Measurements from ENCODE around the gene NF1.
"Not testable (repeated sequence)": the region's sequence is repeated elsewhere in the genome, so short reads cannot be mapped to it uniquely, and the experiment has no call there.

The NF1 gene

DNA sequence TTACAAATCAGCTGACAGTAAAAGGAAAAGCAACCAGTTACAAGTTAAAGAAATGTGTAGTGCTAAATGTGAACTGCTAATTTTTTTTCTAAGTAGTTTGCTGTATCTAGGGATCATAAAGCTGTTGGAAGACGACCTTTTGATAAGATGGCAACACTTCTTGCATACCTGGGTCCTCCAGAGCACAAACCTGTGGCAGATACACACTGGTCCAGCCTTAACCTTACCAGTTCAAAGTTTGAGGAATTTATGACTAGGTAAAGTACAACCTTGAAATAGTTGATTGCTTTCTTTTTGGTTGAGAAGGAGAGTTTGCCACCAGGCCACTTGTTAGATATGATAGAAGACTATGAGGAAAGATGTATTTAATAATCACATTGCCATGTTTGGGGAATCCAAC lies 166.8 kb downstream of the NF1 start:
- DNase-seq (ENCODE audit: low spot score) = no peak

DNA sequence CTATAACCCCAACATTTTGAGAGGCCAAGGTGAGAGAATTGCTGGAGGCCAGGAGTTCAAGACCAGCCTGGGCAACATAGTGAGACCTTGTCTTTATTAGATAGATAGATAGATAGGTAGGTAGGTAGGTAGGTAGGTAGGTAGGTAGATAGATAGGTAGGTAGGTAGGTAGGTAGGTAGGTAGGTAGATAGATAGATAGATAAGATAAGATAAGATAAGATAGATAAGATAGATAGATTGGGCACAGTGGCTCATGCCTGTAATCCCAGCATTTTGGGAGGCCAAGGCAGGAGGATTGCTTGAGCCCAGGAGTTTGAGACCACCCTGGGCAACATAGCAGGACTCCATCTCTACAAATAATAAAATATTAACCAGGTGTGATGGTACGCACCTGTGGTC lies 168.1 kb downstream of the NF1 start:
- DNase-seq (ENCODE audit: low spot score) = not testable (repeated sequence)

DNA sequence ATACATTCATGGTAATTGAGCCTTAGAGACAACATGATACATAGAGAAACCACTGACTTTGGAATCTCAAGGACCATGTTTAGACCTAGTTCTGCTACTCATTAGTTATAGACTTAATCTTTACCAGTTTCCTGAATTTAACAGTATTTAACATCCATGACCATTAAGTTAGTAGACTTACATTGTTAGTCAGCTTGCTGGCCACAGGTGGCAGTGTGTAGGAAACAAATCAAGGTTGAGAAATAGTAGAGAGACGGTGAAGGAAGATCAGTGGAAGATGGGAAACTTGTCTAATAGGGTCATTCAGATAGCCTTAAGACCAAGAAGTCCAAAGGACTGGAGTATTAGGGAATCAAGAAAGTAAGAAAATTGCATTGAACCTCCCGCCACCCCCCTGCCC lies 171.3 kb downstream of the NF1 start:
- DNase-seq (ENCODE audit: low spot score) = no peak

DNA sequence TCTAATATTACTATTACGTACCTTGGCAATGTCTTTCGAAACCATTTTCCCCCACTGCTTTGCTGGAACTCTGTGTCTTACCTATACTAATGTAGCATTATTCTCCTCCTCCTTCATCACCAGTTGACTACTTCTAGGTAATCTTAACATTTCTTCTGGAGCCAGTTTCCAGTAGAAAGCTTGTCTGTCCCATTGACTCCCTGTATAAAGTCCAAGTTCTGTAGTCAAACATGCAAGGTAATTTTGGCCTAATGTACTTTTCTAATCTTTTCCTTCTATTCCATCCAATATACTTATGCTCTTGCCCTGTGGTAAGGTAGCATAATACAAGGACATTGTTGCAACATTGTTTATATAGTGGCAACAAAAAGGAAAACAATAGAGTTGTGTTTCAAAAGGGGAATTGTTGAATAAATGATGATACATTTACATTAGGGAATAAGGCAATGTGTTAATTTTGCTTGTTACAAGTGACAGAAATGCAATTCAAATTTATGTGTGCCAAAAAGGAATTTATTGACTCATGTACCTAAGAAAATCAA lies 174.3 kb downstream of the NF1 start:
- DNase-seq (ENCODE audit: low spot score) = no peak

DNA sequence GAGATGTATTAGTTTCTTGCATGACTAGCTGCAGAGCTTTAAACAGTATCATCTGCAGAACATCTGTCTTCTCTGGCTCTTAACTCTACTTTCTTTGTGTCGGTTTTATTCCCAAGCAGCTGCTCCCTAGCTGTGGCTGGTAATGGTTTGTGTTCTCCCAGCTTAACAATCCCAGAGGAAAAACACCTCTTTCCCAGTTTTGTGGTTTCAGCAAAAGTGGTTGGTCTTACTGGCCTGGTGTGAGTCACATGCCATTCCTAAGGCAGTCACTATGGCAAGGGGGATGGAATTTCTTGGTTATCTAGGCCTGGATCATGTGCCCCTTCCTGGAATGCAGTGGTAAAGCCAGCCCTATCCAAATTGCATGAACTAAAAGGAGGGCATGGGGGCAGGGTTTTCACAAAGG lies 174.8 kb downstream of the NF1 start:
- no peak for DNase-seq (ENCODE audit: low spot score)

DNA sequence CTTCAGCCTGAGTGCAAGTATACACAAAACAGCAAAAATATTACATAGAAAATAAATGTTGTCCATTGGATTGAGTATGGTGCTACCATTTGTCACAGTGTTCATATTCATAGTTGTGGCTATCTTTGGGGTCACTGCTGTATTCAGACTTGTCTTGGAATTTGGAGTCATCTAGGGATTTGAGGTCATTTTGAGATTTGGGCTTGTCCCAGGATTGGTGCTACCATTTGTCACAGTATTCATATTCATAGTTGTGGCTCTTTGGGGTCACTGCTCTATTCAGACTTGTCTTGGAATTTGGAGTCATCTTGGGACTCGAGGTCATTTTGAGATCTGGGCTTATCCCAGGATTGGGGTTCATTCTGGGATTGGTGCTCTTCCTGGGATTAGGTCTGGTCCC lies 177.5 kb downstream of the NF1 start:
- no peak for DNase-seq (ENCODE audit: low spot score)

DNA sequence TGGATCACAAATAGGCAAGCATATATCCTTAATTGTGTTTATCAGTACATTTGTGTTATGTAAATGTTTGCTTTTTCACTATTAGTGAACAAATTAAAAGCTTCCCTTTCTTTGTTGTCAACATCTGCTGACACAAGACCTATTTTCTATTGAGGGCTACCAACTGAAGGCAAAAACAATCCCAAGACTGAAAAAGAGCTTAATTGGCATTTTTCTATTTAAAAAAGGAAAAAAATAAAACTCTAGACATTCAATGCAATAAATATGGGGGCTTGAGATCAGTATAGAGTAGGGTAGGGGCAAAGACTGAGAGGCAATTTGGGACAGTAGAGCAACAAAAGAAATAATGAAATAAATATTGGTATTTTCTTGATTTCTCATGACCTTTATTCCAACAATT lies 178.0 kb downstream of the NF1 start:
- DNase-seq (ENCODE audit: low spot score) = no peak

DNA sequence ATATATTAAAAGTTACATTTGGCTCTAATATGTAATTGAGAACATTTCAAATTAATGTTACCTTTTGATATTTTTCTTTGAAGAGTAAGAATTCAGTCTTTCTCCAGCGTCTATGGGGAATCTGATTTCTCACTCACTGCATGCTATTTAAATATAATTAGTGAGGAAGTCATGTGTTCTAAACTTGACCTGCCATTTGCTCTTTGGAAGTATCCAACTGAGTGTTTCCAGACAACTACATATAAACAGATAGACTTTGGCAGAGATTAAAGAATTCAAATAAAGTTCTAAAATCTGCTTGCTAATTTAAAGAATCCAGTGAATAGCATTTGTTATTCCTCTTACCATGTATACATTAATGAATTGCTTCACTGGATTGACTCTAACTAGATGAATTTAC lies 178.7 kb downstream of the NF1 start:
- no peak for DNase-seq (ENCODE audit: low spot score)

DNA sequence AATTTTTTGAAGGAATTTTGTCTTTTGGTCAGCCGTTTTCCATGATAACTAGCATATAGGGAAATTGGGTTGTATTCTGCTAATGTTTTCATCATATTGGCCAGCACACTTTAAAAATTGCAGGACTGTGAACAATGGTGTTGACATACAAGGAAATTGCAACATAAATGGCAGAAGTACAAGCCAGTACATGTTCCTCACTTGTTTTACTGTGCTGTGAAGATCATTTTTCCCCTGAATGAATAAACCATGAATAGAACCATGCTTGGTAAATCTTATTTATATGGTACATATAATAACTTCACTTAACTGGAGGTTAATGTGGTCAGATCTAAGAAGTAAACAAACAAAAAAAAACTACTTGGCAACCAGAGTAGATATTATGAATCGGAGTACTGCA lies 179.5 kb downstream of the NF1 start:
- no peak for DNase-seq (ENCODE audit: low spot score)

DNA sequence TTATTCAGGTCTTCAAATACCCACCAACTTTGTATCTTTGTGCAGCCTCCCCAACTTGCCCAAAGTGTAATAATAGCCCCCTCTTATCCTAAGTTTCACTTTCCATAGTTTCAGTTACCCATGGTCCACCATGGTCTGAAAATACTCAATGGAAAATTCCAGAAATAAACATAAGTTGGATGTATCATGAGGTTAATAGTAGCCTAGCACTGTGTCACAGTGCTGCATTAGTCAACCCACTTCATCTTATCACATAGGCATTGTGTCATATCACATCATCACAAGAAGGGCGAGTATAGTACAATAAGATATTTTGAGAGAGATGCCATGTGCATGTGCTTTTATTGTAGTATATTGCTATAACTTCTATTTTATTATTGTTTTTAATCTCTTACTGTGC lies 180.3 kb downstream of the NF1 start:
- no peak for DNase-seq (ENCODE audit: low spot score)

DNA sequence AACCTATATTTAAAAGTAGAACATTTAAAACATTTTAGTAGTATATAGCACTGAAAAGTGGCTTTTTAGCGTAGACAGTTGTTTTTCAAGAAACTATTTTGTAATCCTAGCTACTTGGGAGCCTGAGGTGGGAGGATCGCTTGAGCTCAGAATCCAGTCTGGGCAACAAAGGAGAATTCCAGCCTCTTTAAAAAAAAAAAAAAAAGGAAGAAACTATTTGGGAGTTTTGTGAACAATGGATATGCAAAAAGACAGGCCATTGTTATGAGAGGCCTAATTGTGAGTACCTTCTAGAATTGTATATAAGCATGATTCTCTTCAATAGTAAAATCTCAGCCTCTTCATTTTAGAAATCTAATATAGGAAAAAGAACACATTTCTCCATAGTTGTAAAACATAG lies 184.6 kb downstream of the NF1 start:
- DNase-seq (ENCODE audit: low spot score) = no peak

DNA sequence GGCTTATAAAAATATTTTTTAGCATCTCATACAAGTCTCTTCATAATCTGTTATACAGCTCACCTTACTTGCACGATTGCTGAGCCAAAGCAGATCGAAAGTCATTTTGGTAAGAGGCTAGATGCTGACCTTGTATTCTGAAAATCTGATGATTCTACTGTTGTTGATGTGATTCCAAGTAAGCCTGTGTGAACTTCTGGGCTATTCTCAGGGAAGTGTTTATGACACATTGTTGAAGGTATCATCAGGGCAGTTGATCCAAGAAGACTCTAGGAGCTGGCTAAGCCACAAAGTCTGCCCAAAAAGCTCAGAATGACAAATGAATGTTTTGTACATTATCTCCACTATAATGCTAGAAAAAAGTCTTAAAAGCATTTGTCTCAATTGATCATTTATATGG lies 186.3 kb downstream of the NF1 start:
- DNase-seq (ENCODE audit: low spot score) = no peak

DNA sequence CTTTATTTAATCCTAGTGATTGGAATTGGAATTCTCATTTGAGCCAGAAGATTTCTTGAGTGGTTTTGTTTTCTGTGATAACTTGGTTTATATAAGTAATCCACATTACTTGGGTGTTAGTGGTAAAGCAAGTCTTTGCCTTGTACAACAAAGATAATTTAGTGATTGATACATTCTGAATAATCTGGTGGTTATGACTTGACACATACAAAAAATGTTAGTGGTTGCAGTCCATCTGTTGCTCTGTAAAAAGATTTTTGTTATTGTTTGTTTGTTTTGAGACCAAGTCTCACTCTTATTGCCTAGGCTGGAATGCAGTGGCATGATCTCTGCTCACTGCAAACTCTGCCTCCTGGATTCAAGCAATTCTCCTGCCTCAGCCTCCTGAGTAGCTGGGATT lies 189.1 kb downstream of the NF1 start:
- no peak for DNase-seq (ENCODE audit: low spot score)

DNA sequence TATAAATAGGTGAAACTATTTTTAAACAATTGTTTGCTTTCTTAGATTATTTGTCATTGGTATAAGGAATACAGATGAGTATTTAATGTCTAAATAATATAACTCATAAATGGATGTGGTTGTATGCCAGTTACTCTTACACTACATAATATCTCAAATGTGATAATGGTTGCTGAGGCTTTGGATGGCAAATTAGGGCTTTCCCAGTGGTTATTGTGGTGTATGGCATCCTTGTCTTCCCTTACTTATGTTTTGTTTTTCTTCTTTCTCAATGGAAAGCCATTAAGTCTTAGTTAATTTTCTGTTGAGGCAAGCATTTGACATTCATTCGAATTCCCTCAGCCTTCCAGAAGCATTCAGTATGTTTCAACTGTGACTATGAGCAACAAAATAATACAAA lies 191.8 kb downstream of the NF1 start:
- DNase-seq (ENCODE audit: low spot score) = no peak

DNA sequence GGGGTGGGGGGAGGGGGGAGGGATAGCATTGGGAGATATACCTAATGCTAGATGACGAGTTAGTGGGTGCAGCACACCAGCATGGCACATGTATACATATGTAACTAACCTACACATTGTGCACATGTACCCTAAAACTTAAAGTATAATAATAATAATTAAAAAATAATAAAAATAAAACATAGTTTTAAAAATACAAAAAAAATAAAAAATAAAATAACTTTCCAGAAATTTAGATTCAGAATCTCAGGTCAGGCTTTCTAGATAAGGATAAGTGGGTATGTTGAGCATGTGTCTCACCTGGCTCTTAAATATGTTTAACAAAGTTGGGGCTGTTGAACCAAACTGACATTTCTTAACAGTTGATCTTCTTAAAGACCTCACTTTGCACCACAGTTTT lies 193.2 kb downstream of the NF1 start:
- not testable (repeated sequence) for DNase-seq (ENCODE audit: low spot score)

DNA sequence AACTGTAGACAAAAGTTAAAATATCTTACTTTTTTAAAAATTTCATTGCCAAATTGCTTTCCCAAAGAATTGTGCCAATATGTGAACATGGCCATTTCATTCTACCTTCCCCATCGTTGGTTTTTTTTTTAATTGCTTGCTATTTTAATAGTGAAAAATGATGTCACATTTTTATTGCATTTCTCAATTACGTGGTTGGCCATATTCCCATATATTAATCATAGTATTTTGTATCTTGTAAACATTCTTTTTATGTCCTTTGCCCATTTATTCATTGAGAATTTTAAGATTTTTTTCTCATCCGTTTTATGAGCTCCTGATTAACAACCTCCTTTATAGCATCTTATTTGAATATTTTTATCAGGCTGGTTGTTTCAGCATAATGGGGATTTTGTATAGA lies 195.0 kb downstream of the NF1 start:
- DNase-seq (ENCODE audit: low spot score) = no peak

DNA sequence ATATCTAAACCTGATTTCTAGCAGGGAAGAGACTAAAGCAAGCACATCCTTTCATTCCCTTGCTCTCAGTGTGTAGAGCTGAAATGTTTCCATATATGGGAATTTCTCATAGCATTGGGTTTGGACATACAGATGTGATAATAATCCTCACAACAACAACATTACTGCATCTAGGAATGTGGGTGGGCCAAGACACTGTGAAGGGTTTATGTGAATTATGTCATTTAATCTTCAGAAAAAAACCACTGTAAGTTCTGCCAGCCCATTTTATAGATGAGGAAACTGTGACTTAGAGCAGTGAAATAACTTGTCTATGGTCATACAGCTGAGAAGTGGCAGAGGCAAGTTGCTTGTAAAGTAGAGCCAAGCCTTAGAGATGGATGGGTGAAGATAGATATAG lies 197.0 kb downstream of the NF1 start:
- DNase-seq (ENCODE audit: low spot score) = no peak

DNA sequence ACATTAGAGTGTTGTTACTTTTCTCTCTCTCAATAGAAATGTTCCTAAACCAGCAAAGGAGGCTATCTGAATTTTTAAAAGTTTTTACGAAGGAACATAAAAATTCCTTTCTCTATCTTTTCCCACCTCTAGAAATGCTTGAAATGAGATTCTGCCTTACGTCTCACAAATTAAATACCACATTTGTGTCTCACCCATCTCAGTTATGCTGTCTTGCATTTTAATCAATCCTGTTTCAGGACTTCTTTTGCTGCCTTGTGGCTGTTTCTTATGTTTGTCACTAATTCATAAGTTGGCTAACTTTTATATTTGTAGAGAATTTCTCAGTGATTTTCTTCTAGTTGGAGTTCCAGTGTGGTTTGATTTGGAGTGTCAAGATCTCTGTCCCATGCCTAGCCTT lies 198.8 kb downstream of the NF1 start:
- no peak for DNase-seq (ENCODE audit: low spot score)

DNA sequence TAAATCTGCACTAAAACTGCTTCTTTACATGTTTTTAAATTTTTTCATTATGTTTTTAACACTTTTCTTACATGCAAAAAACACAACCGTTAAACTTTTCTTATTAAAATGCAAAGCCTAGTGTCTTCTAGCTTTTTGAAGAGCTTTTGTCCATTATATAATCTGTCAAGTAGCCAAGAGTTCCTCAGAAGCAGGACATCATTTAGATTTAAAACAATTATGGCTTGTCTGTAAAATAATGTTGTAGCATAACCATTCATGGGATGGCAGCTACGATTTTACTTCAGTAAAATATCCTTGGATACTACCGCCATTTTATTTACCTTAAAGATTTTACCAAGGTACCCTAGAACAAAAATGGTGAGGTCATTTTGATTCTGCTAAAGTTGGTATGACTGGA lies 199.5 kb downstream of the NF1 start:
- no peak for DNase-seq (ENCODE audit: low spot score)

DNA sequence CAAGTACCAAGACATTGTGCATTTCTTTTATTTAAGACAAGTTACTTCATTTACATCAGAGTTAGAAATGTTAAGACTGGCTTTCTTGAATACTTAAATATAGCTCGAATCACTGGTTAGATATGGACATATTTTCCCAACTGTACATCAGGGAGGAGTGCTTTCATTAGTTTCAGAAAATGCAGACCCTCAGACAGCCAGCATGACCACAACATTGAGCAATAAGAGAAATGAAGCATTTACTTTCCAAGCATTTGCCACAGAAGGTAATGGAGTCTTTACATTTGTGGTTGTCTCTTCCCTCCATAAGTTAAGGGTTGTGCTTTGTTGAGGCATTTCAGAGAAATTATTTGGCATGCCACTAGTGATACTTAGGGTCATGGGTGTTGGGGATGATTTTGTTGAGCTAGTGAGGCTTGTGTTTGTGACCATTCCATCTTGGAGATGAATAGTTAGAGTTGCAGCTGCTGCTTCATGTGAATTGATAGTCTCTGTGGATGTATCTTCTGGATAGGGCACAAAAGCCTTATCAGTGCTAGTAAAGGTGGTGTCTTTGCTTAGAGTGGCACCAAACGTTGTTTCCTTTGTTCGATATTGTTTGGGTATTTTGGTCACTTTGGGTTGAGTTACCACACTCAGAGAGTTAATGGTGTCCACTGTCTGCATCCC lies 200.2 kb downstream of the NF1 start:
- no peak for DNase-seq (ENCODE audit: low spot score)

DNA sequence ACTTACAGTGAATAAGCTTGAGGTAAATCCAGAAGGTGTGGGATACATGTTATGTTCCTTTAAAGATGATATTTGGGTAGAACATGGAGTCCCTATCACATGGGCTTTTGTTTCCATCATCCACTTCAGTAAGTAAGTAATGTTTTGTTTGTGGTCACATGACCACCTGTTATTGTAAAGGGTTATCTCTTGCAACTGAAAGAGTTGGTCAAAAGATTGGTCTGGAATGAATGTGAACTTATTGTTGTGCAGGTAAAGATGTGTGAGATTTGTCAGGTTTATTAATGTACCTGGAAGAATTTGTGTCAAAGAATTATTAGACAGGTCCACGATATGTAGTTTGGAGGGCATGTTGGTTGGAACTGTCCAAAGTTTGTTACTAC lies 200.7 kb downstream of the NF1 start:
- DNase-seq (ENCODE audit: low spot score) = no peak

DNA sequence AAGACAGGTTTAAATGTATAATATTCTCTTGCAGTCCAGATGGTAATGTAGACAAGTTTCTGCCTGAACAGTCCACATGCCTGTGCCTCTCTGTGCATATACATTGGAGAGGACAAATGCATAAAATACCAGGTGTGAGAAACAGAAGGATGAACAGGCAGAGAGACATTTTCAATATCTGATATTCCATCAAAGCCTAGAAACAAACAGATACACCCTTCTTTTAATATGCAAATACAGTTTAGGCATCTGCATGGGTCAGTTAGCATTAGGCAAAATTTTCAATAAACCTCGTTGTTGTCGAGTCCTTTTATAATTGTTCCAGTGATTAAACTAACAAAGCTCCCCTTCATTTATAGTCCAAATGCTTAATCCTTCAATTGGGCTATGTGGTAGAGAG lies 201.4 kb downstream of the NF1 start:
- DNase-seq (ENCODE audit: low spot score) = no peak

DNA sequence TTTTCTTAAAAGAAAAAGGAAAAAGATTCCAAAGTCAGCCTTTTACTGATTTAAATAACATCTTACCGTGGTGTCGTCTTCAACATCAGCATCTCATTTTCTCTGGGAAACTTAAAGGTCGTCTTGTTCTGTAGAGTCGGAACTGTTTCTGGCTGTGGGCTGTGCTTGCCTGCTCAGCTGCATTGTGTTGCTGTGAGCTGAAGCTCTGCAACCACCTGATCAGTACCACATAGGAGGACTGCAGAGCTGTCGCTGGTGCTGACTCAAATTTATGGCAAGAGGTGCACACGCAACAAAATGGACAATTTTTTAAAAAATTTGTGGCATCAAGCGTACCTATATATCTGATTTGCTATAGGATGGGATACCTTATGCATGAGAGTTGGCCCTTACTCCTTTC lies 202.3 kb downstream of the NF1 start, which contains the start of gene OMG:
Gene OMG (minus strand): TSS at position 150 of the 400 bp plus-strand sequence. CDS start 908 bp downstream, outside the sequence.
- no peak for DNase-seq (ENCODE audit: low spot score)

DNA sequence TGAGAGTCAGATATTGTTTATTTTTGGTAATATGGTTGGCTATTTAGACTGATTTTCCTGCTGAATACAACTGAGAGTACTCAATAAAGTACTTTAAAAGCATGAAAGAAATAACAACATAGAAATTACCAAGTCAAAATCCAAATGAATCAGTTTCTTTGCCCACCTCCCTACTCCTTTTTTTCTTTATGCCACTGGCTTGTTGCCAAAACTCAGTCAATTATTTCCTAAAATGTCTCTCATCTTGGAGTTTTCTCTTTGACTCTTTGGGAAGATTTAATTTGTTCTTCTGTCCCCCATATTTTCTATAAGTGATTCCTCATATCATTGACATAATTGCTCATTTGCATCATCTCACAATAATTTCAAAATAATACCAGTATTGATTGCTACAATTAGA lies 204.8 kb downstream of the NF1 start:
- no peak for DNase-seq (ENCODE audit: low spot score)

DNA sequence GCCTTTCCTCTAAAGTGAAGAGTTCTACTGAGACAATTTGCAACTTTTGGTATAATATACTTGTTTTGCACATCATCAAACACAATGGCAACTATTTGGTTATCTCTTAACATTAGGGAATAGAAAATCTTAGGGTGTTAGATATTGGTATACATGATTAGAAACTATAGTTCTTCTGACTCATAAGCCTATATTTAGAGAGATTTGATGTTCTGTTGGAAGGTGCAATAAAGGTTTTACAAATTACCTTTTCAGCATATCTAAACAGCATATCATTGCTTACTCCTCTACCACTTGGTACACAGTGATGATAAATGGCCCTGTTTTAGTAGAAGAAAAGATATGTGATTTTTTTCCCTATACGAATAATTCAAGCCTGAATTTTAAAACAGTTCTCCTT lies 212.9 kb downstream of the NF1 start:
- no peak for DNase-seq (ENCODE audit: low spot score)

All from activated CD4-positive, alpha-beta T cell treated with anti-CD3 and anti-CD28 coated beads, Interleukin-2, Interleukin-4, amounts not matched to agents 100 ng/mL and 50 ng/mL, durations not matched to agents 16 hours and 8 hours (primary cell).